Measurements from ENCODE around the gene NXPH1.

NXPH1 gene

DNA sequence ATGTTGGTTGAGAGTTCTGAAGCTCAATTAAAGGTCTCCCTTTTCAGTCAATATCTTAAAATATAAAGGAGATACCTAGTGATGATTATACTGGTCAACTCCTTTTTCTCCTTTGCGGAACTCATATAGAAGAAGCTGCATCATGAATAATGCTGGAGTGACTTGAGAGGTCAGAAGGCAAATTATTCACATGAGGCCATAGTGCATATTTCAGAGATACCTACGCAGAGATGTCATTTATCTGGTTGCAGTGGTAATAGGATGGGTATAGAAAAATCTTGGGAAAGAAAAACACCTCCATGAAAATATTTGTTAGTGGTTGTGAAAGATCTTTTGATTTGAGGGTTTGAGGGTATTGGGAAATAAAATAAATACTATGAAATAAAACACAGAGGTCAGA lies 47.7 kb downstream of the NXPH1 start:
- H3K4me1 Mint-ChIP-seq, result no peaks in the 10 kb centered on the region
- TF ChIP-seq, protein P1, sequence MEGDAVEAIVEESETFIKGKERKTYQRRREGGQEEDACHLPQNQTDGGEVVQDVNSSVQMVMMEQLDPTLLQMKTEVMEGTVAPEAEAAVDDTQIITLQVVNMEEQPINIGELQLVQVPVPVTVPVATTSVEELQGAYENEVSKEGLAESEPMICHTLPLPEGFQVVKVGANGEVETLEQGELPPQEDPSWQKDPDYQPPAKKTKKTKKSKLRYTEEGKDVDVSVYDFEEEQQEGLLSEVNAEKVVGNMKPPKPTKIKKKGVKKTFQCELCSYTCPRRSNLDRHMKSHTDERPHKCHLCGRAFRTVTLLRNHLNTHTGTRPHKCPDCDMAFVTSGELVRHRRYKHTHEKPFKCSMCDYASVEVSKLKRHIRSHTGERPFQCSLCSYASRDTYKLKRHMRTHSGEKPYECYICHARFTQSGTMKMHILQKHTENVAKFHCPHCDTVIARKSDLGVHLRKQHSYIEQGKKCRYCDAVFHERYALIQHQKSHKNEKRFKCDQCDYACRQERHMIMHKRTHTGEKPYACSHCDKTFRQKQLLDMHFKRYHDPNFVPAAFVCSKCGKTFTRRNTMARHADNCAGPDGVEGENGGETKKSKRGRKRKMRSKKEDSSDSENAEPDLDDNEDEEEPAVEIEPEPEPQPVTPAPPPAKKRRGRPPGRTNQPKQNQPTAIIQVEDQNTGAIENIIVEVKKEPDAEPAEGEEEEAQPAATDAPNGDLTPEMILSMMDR (IDR thresholded peaks at IDR 0.05; ENCODE audit: unreplicated experiment in 3 of 3), result no peak
- H3K27ac Mint-ChIP-seq, result no peak overlapping the region
- H3K4me3 Mint-ChIP-seq, result no peak overlapping the region
- H3K36me3 Mint-ChIP-seq (ENCODE audit: low read depth), result no peaks in the 10 kb centered on the region
- no peaks in the 10 kb centered on the region for H3K9me3 Mint-ChIP-seq
- H3K27me3 Mint-ChIP-seq (ENCODE audit: low read depth), result no peaks in the 10 kb centered on the region

DNA sequence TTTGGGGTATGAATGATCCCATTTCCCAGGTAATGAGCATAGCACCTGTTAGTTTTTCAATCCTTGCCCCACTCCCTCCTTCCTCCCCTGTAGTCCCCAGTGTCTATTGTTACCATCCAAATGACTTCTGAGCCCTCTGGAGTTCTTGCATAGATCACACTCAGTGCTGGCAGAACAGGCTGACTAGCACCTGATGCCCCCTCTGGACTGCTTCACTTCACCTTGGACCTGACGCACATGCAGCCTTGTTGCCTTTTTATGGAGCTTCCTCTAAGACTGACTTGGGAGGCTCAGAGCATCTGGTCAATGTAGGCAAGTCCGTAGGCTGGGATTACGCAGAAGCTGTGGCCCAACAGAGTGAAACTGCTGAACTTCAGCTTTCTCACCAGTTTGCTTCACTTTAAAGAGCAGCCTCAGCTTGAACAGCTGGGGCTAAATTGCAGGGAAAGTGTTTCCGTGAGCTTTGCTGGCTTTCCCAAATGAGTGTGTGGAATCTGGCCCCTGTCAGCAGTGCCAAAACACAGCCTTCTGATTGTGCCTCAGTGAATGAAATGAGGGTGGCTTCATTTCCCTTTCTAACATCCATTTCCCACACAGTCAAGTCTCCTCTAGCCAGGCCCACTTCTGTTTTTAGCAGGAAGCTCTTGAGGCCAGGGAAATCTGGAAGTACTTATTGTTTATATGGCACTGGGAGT lies 48.5 kb downstream of the NXPH1 start:
- no peak overlapping the region for H3K4me3 Mint-ChIP-seq
- no peaks in the 10 kb centered on the region for H3K4me1 Mint-ChIP-seq
- H3K27me3 Mint-ChIP-seq (ENCODE audit: low read depth), result no peaks in the 10 kb centered on the region
- no peaks in the 10 kb centered on the region for H3K36me3 Mint-ChIP-seq (ENCODE audit: low read depth)
- no peak overlapping the region for H3K27ac Mint-ChIP-seq
- TF ChIP-seq, protein P1 (IDR thresholded peaks at IDR 0.05; ENCODE audit: unreplicated experiment in 3 of 3), result no peak
- H3K9me3 Mint-ChIP-seq, result no peaks in the 10 kb centered on the region

DNA sequence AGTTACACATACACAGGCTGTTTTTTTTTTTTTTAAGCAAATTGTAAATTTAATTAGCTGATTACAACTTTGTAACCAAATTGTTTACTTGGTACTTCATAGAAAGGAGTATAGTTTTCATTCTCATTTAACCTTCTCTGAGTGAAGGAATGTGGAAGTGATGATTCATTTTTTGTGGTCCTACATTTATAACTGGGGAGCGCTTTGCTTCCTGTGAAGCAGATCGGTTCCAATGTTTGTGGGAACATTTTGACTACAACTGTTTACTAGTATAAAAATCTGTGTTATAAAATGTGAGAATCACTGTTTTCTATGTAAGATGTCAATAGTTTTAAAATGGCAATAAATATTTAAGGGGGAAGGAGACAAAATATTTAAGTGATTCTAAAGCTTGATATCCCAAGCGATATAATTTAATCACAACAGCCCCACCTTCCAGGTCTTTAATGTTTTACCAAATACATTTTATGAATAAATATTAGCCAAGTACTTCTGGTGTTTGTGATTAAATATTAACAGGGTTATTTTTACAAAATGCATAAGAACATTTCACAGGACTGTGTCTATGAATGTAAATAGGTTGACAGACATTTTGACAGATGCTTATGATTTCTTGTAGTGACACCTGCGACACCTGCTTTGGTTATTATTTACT lies 57.1 kb downstream of the NXPH1 start:
- no peak overlapping the region for H3K4me3 Mint-ChIP-seq
- TF ChIP-seq, protein P1 (IDR thresholded peaks at IDR 0.05; ENCODE audit: unreplicated experiment in 3 of 3), result no peak
- no peak overlapping the region for H3K27ac Mint-ChIP-seq
- H3K9me3 Mint-ChIP-seq, result no peaks in the 10 kb centered on the region
- no peaks in the 10 kb centered on the region for H3K27me3 Mint-ChIP-seq (ENCODE audit: low read depth)
- H3K4me1 Mint-ChIP-seq, result no peaks in the 10 kb centered on the region
- no peaks in the 10 kb centered on the region for H3K36me3 Mint-ChIP-seq (ENCODE audit: low read depth)

DNA sequence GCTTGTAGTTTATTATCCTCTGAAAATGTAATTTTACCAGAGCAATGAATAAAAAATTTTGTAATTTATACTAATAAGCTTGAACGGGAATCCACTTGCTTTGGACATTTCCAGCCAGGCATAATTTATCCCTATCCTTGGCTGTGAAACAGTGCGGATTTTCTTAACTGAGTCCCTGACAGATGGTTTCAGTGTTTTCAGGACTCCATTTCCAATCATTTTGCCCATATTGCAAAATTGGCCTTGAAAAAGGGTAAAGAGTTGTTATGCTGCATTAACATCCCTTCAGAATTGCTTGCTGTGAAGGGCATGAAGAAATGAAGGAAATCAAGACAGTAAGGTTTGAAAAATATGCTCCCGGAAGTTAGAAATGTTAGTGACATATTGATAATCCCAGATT lies 57.7 kb downstream of the NXPH1 start:
- Mint-ChIP-seq H3K4me1 (no peaks in the 10 kb centered on the region), H3K9me3 (no peaks in the 10 kb centered on the region), H3K4me3 (no peak overlapping the region), H3K36me3 (ENCODE audit: low read depth) (no peaks in the 10 kb centered on the region), H3K27ac (no peak overlapping the region), H3K27me3 (ENCODE audit: low read depth) (no peaks in the 10 kb centered on the region)
- TF ChIP-seq, protein P1 (IDR thresholded peaks at IDR 0.05; ENCODE audit: unreplicated experiment in 3 of 3), result no peak

DNA sequence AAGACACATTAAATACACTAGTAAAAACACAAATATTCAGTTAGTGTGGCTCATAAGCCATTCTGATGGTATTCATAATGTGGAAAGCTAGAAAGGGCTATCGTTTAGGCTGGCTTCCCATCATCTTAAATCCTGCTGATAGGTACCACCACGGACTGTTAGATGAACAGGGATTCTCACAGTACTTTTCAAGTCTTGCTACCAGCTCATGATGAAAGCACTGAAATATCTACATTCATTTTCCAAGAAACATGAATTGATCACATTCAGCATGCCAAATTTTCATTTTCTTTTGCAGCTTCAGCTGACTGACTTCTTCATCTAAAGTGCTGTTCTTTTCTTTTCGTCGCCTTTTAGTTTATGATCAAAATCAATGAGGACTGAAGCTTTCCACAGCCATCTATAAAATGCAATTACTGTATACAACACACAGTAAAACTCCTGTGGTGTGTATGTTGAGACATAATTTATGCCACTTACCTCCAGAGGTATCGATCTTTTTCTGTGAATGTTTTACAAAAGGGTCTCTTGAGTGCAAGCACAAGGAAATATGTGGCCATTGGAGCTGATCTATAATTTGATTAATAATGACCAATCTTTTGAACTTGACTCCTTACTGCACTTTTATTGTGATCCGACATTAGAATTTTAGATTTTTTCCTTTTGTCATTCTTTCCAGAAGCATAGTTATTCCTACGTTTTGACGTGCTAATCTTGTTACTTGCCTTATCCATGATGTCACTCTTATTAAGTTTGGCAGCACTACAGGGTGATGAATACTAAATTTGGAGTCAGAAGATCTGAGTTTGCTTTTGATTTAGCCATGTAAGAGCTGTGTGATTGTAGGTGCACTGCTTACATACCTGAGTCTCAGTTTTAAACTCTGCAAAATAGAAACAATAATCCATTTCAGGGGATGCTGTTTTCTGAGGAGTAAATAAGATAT lies 58.4 kb downstream of the NXPH1 start:
- Mint-ChIP-seq H3K27ac (no peak overlapping the region), H3K9me3 (no peaks in the 10 kb centered on the region), H3K4me1 (no peaks in the 10 kb centered on the region), H3K36me3 (ENCODE audit: low read depth) (no peaks in the 10 kb centered on the region), H3K4me3 (no peak overlapping the region), H3K27me3 (ENCODE audit: low read depth) (no peaks in the 10 kb centered on the region)
- TF ChIP-seq, protein P1 (IDR thresholded peaks at IDR 0.05; ENCODE audit: unreplicated experiment in 3 of 3), result no peak

All from nephron (organoid).